ENCODE results near the gene MTHFD1L.

Gene MTHFD1L

DNA sequence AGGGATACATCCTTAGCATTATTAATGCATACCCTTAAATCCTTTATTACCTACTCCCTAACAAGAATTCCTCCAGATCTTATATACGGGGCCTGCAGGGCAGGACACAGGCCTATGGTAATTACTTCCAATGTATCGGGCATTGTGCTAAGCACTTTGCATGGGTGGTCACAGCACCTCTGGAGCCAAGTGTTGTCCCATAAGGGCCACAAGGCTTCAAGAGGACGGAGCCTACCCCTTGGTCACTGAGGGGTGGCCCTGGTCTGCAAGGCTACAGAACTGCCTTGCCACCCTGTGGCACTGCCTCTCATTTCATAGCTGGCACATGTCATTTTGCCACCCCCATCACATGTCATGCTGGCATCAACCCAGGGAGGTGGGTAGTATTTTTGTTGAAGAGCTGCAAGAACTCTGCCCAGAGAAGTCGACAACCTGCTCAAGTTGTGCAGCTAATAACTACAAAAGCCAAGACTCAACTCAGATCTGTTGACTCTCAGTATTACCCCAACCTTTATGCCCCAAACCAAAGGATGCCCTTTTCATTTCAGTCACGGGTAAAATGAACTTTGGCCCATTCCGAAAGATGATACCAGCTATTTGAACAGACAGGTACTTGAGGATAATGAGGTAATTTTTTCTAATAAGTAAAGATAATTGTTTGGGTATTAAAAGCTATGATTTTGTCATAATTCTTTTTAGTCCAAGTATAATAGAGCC, 230.2 kb downstream of the MTHFD1L start:
- H3K4me3 ChIP-seq (replicated peaks; ENCODE audit: low read depth, low read length), result no peak overlapping the region
- DNase-seq (ENCODE audit: extremely low read depth, low read depth), result no peak

DNA sequence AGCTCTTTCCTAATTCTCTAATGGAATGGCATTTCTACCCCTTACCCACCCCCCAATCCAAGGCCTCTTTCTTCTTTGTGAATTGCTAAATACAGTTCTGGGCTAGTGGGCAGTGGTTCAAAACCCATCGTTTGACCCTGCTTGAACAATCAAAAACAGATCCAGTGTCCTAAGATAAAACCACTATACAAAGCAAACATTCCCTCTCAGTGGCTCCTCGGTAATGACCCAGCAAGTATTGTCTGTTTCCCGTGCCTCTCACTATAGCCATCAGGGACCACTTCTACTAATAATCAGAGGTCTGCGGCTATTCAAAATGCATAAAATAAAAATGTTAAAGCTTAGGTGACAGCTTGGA, 230.7 kb downstream of the MTHFD1L start:
- TF ChIP-seq, protein P1, sequence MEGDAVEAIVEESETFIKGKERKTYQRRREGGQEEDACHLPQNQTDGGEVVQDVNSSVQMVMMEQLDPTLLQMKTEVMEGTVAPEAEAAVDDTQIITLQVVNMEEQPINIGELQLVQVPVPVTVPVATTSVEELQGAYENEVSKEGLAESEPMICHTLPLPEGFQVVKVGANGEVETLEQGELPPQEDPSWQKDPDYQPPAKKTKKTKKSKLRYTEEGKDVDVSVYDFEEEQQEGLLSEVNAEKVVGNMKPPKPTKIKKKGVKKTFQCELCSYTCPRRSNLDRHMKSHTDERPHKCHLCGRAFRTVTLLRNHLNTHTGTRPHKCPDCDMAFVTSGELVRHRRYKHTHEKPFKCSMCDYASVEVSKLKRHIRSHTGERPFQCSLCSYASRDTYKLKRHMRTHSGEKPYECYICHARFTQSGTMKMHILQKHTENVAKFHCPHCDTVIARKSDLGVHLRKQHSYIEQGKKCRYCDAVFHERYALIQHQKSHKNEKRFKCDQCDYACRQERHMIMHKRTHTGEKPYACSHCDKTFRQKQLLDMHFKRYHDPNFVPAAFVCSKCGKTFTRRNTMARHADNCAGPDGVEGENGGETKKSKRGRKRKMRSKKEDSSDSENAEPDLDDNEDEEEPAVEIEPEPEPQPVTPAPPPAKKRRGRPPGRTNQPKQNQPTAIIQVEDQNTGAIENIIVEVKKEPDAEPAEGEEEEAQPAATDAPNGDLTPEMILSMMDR (IDR thresholded peaks at IDR 0.05; ENCODE audit: low read depth, low read length, missing control alignments), result no peak
- DNase-seq (ENCODE audit: extremely low read depth, low read depth), result no peak
- no peak overlapping the region for H3K4me3 ChIP-seq (replicated peaks; ENCODE audit: low read depth, low read length)

More for the DNA sequence above, 230.2 kb downstream of the MTHFD1L start:
- TF ChIP-seq, protein P1 (IDR thresholded peaks at IDR 0.05; ENCODE audit: low read depth, low read length, missing control alignments), result no peak

DNA sequence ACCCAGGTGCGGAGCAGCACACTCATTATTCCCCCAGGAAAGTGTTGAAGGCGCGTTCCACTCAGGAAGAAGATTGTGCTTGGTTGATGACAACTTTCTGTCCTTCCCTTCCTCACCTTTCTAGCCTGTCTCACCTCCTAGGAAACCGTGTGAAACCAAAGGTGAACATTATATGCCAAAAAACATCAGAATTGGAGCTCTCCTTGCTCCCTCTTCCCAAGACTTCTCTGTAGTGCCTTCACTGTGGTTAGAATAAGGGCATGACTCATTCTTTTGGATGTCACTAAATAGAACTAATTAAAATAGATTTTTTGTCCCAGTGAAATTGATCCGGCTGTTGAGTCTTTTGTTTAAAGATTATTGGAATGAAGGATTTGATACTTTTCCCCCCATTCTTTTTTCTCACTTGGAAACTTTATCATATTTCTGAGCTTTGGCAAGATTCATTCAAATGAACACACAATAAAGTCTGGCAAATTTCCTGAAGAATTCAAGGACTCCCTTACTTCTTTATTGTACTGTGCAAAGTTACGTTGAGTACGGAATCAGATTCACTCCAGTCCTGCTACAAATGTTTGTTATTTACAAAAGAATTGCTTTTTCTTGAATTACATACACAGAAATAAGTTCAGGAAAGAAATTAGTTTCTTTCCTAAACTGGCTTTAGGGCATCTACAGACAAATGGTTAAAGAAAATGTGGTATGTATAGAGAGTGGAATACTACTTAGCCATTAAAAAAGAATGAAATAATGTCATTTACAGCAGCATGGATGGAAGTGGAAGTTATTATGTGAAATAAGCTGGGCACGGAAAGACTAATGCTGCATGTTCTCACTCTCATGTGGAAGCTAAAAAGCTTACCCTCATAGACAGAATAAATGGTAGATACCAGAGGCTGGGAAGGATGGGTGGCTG, 231.4 kb downstream of the MTHFD1L start:
- no peak for DNase-seq (ENCODE audit: extremely low read depth, low read depth)
- no peak overlapping the region for H3K4me3 ChIP-seq (replicated peaks; ENCODE audit: low read depth, low read length)
- TF ChIP-seq, protein P1 (IDR thresholded peaks at IDR 0.05; ENCODE audit: low read depth, low read length, missing control alignments), result no peak

DNA sequence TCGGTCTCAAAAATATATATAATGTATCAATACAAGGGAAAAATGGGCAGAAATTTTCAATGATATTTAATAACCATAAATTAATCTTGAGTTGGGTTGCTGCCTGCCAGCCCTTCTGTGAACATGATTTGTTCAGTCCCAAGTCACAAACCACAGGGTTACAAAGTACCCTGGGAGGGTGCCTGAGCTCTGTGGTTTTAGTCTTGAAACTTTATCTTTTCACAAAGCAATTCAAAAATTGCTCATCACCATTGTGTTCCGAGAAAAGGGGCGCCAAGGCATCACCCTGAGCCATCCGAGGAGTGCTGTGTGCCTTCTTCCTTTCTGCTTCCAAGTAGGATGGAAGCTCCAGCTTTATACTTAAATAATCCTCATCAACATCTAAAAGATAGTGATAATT, 232.7 kb downstream of the MTHFD1L start:
- TF ChIP-seq, protein P1 (IDR thresholded peaks at IDR 0.05; ENCODE audit: low read depth, low read length, missing control alignments), result no peak
- no peak for DNase-seq (ENCODE audit: extremely low read depth, low read depth)
- H3K4me3 ChIP-seq (replicated peaks; ENCODE audit: low read depth, low read length), result no peak overlapping the region

DNA sequence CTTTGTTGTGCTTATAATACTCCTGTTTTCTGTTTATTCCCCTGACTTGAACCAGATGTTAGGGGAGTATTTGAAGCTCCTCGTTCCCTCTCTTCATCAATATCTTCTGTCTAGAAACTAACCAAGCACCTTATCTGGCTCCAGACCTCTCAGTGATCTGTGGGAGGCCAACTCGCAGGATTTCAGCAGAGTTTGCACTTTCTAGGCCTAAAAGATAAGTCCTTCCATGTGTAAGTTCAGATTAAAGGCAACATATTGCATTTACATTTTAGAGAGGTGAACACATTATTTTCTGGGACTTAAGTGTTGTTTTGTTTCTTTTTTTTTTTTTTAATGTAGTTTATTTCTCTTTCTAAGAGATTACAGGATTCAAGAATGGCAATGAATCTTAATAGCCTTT, 234.8 kb downstream of the MTHFD1L start:
- TF ChIP-seq, protein P1 (IDR thresholded peaks at IDR 0.05; ENCODE audit: low read depth, low read length, missing control alignments), result no peak
- no peak overlapping the region for H3K4me3 ChIP-seq (replicated peaks; ENCODE audit: low read depth, low read length)
- no peak for DNase-seq (ENCODE audit: extremely low read depth, low read depth)

DNA sequence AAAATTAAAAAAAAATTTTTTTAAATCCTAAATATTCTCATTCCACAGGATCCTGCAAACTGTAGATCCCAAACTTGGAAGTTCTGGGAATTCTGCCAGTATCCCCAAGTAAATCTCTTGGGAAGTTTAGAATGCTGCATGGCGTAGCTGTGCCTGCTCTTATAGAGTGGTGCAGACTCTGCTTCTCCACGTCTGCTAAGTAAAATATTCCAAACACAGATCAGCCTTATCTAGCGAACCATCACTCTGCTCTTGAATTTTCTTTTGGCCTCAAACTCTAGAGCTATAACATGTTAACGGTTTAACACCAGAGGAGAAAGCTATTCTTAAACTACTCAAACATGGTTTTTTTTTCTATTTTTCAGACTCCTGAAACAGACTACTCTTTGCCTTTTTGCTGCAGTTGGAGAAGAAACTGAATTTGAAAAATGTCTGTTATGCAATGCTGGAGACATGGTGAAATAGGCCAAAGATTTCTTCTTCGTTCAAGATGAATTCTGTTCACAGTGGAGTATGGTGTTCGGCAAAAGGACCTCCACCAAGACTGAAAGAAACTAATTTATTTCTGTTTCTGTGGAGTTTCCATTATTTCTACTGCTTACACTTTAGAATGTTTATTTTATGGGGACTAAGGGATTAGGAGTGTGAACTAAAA, 235.8 kb downstream of the MTHFD1L start:
- TF ChIP-seq, protein P1 (IDR thresholded peaks at IDR 0.05; ENCODE audit: low read depth, low read length, missing control alignments), result no peak

More for the DNA sequence above, 235.8 kb downstream of the MTHFD1L start:
- H3K4me3 ChIP-seq (replicated peaks; ENCODE audit: low read depth, low read length), result no peak overlapping the region
- no peak for DNase-seq (ENCODE audit: extremely low read depth, low read depth)
